Activated effector memory CD4-positive, alpha-beta T cell treated with anti-CD3 and anti-CD28 coated beads, Interleukin-2, amount 50 U/mL, for 16 hours (primary cell): ENCODE measurements around the gene LALBA.
"Not testable (repeated sequence)": the region's sequence is repeated elsewhere in the genome, so short reads cannot be mapped to it uniquely, and the experiment has no call there.

Experiments
- DNase-seq: peaks from one replicate; pipeline ENCODE4 v3.0.0-alpha.2; 2020

Gene LALBA

DNA sequence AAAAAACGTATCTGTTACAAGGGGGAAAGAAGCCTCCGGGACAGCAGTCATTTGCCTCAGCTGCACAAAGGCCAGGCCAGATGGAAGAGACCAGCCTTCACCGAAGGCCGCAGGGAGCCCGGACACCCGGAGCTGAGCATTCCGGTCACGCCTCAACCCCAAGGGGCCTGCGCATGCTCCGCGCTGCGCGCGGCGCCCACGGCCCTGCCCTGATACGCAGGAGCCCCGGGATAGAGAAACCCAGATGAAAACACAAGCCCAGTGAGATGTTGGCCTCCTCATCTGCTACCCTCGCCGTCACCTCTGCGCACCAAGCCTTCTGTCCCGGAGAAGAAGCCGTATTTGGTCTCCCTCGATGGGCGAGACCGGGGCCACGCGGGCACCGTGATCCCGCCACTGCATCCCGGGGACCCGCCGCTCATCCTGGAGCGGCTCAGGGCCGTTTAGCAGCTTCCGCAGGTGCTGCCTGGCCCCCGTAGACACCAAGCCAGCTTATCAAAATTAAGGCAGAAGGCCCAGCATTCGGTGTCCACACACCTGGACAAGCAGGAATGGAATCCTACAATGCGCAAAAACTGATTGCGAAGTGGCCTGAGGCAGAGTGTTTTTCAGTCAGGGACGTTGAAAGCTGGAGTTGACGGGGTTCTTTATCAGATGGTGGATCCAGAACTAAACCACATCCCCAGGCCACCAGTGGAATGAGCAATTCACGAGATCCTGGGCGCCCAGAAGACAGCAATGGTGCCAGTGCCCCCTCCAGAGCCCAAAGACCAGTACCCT is 41.8 kb downstream of the LALBA start:
- DNase-seq: no peak

DNA sequence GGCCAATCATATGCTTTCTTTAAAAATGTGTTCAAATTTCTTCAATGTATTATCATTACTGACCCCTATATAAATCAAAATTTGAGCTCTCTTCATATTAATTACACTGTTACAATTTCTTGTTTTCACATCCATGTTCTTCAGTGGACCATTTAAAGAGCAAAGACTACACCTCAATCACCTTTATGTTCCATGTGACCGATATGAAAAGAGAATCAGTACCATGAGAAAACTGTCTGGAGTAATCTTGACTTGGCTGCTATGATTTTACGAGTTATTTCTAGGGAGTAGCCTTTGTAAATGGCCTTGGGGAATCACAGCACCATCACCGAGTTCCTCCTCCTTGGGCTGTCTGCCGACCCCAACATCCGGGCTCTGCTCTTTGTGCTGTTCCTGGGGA is 44.5 kb downstream of the LALBA start, which contains the start of gene OR8S1:
Gene OR8S1 (plus strand): TSS at position 301 of the 400 bp plus-strand sequence. CDS start 0 bp downstream, at position 301.
- no peak for DNase-seq

DNA sequence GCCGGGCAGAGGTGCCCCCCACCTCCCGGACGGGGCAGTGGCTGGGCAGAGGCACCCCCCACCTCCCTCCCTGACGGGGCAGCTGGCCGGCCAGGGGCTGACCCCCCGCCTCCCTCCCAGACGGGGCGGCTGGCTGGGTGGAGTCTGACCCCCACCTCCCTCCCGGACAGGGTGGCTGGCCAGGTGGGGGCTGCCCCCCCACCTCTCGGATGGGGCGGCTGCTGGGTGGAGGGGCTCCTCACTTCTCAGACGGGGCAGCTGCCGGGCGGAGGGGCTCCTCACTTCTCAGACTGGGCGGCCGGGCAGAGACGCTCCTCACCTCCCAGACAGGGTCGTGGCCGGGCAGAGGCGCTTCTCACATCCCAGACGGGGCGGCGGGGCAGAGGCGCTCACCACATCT is 49.5 kb downstream of the LALBA start:
- DNase-seq: not testable (repeated sequence)
